K562 (cell line): ENCODE data around the gene CDC20. TPM values are rescaled to one million over a fixed set of nuclear protein-coding genes. Genes with fewer than 3 reads are reported as not detected.

Experiments
- DIDO1 ChIP-seq: fragments of 450-650 bp; IDR thresholded peaks from 2 replicates; pipeline ENCODE4 v1.6.1; 2016; ENCODE audit warnings: low read depth, missing biosample characterization, missing genetic modification characterization
- FOXP1 ChIP-seq: sonication (generic); formaldehyde crosslinking; IDR thresholded peaks from 2 replicates; pipeline ENCODE4 v1.8.0; 2022; ENCODE audit warnings: mild to moderate bottlenecking, missing genetic modification reagents
- NFIC ChIP-seq: fragments of 450-650 bp; IDR thresholded peaks from 2 replicates; pipeline ENCODE4 v1.6.1; 2017; ENCODE audit warnings: mild to moderate bottlenecking, inconsistent platforms
- RBM34 ChIP-seq: fragments of 200-400 bp; formaldehyde crosslinking; IDR thresholded peaks from 2 replicates; pipeline ENCODE4 v1.6.1; 2018; ENCODE audit warnings: low read length, borderline replicate concordance; ENCODE audit not compliant: insufficient read depth
- SRSF3 ChIP-seq: fragments of 200-400 bp; formaldehyde crosslinking; IDR thresholded peaks from 2 replicates; pipeline ENCODE4 v1.6.1; 2016; ENCODE audit warnings: mild to moderate bottlenecking, low read length, moderate library complexity; ENCODE audit not compliant: insufficient read depth
- XRCC4 ChIP-seq: IDR thresholded peaks from one replicate; pipeline ENCODE4 v1.6.1; 2011; ENCODE audit not compliant: insufficient read depth, insufficient read length; ENCODE audit errors: extremely low read depth
- ZNF274 ChIP-seq: IDR thresholded peaks from 2 replicates; pipeline ENCODE4 v1.6.1; 2011; ENCODE audit warnings: low read depth, mild to moderate bottlenecking, low read length, moderate library complexity, borderline replicate concordance
- ZNF316 ChIP-seq: fragments of 450-650 bp; IDR thresholded peaks from 2 replicates; pipeline ENCODE4 v1.6.1; 2016
- polyA plus RNA-seq, 8 experiments: library from polyadenylated mRNA; depleted of rRNA in 4 of 8; stranded (reverse) in 5 of 8; unstranded in 3 of 8; fragments of >200 nt; fragmentation: Nextera tagmentation in 2 of 8; fragmentation: Illumina TruSeq in 1 of 8; extraction: Ambion mirVana in 2 of 8; extraction: Trizol in 1 of 8; gene quantifications; 2 replicates each; pipeline versions ENCODE4 v1.2.1 to v1.2.3, GENCODE V29; 2011 to 2014; ENCODE audit warnings: inconsistent platforms in 1 of 8, missing spikeins in 1 of 8
- total RNA-seq, 7 experiments: library from RNA; depleted of rRNA in 6 of 7; stranded (reverse); fragments of >200 nt in 6 of 7; fragmentation: Illumina TruSeq in 2 of 7; extraction: Trizol in 2 of 7; gene quantifications; 2 replicates each; pipeline versions ENCODE4 v1.2.1 to v1.2.3, GENCODE V29; 2011 to 2021; ENCODE audit warnings: low replicate concordance in 1 of 7
- TF ChIP-seq, protein P1 (sequence below): fragments of 250-450 bp; sonication (Bioruptor Pico); IDR thresholded peaks from 2 replicates; pipeline ENCODE4 v1.4.0; 2020; ENCODE audit warnings: mild to moderate bottlenecking, moderate library complexity, borderline replicate concordance
- TF ChIP-seq, protein P2 (sequence below), 3 experiments: fragments of 200-800 bp in 1 of 3; sonication (Bioruptor generic) in 1 of 3; sonication (generic) in 1 of 3; formaldehyde crosslinking in 1 of 3; IDR thresholded peaks; 2 replicates each; pipeline versions ENCODE4 v1.6.1 to v1.8.0; 2016 to 2022; ENCODE audit warnings: mild to moderate bottlenecking in 2 of 3, missing compliant biosample characterization in 2 of 3, missing genetic modification characterization in 2 of 3, missing genetic modification reagents in 1 of 3
- TF ChIP-seq, protein P3 (sequence below): fragments of 450-650 bp; IDR thresholded peaks from 2 replicates; pipeline ENCODE4 v1.6.1; 2017; ENCODE audit warnings: antibody characterized with exemption, mild to moderate bottlenecking
- TF ChIP-seq, protein P4 (sequence below): fragments of 450-650 bp; IDR thresholded peaks from 2 replicates; pipeline ENCODE4 v1.6.1; 2014; ENCODE audit warnings: low read depth, mild to moderate bottlenecking, moderate library complexity, borderline replicate concordance
- TF ChIP-seq, protein P5 (sequence below): fragments of 450-650 bp; IDR thresholded peaks from 2 replicates; pipeline ENCODE4 v1.6.1; 2016; ENCODE audit warnings: low read depth, mild to moderate bottlenecking, moderate library complexity

Gene CDC20
- total and polyA plus RNA-seq, 9 of the 15 experiments (the other 6 are each of a cell fraction or from before 2014, with no cell fraction given), result 45.2 to 224 (median 121) TPM

DNA sequence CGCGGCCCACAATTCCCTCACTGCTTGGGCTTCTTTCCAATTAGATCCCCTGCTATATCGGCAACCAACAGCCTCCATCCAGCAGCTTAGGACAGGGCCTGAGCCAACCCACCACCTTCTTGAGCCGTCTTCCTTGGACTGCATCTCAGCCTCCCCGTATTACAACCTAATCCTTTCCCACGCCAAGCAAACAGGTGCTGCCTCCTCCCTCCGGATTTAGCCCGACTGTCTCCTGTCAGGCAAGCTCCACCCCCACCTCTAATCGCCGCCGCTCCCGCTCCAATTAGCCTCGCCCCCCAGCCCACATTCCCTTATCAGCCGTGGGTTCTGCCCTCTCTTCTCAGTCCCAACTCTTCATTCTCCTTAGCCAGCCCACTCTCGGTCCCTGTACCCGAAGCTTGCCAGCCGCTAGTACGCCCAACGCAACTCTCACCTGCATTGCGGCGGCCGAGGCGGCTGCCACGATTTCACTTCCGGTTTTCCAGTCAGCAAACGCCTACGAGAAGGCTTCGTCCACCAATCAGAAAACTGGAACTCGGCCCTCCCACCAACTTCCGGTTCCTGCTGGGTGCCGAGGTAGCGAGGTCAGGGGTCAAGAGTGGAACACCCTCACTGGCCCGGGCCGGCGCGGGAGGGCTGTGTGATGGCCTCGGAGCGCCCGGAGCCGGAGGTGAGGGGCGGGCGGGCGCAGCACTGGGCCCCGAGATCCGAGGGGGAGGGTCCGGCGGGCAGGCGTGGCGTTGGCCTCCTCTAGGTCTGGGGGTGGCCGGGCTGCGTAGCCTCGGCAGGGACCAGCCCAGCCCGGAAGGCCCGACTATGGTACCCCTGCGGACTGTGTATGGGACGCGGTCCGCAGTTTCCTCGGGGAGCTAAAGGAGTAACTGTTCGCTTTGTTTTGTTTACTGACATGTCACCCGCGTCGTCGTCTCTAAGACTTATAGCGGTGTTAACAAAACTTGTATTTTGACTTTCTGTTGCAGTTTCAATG, 30.8 kb downstream of the CDC20 start, which contains the start of the genes MED8 and SZT2 (continued):
- TF ChIP-seq FOXP1 (CRISPR knock-in tag), result no peak; the same call in 1 of the 2 replicates
- TF ChIP-seq SRSF3, result 0 out of 2 replicates have a peak, but pooled peaks have one; percentile 88
- TF ChIP-seq, protein P1, sequence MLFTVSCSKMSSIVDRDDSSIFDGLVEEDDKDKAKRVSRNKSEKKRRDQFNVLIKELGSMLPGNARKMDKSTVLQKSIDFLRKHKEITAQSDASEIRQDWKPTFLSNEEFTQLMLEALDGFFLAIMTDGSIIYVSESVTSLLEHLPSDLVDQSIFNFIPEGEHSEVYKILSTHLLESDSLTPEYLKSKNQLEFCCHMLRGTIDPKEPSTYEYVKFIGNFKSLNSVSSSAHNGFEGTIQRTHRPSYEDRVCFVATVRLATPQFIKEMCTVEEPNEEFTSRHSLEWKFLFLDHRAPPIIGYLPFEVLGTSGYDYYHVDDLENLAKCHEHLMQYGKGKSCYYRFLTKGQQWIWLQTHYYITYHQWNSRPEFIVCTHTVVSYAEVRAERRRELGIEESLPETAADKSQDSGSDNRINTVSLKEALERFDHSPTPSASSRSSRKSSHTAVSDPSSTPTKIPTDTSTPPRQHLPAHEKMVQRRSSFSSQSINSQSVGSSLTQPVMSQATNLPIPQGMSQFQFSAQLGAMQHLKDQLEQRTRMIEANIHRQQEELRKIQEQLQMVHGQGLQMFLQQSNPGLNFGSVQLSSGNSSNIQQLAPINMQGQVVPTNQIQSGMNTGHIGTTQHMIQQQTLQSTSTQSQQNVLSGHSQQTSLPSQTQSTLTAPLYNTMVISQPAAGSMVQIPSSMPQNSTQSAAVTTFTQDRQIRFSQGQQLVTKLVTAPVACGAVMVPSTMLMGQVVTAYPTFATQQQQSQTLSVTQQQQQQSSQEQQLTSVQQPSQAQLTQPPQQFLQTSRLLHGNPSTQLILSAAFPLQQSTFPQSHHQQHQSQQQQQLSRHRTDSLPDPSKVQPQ (CRISPR knock-in tag), result no peak
- no peak for TF ChIP-seq ZNF274
- TF ChIP-seq RBM34, result no peak
- TF ChIP-seq, protein P2, sequence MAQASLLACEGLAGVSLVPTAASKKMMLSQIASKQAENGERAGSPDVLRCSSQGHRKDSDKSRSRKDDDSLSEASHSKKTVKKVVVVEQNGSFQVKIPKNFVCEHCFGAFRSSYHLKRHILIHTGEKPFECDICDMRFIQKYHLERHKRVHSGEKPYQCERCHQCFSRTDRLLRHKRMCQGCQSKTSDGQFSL (CRISPR knock-in tag; IDR thresholded peaks at IDR 0.05), result no peak
- TF ChIP-seq, protein P2 (tag; IDR thresholded peaks at IDR 0.05), result no peak
- TF ChIP-seq, protein P3, sequence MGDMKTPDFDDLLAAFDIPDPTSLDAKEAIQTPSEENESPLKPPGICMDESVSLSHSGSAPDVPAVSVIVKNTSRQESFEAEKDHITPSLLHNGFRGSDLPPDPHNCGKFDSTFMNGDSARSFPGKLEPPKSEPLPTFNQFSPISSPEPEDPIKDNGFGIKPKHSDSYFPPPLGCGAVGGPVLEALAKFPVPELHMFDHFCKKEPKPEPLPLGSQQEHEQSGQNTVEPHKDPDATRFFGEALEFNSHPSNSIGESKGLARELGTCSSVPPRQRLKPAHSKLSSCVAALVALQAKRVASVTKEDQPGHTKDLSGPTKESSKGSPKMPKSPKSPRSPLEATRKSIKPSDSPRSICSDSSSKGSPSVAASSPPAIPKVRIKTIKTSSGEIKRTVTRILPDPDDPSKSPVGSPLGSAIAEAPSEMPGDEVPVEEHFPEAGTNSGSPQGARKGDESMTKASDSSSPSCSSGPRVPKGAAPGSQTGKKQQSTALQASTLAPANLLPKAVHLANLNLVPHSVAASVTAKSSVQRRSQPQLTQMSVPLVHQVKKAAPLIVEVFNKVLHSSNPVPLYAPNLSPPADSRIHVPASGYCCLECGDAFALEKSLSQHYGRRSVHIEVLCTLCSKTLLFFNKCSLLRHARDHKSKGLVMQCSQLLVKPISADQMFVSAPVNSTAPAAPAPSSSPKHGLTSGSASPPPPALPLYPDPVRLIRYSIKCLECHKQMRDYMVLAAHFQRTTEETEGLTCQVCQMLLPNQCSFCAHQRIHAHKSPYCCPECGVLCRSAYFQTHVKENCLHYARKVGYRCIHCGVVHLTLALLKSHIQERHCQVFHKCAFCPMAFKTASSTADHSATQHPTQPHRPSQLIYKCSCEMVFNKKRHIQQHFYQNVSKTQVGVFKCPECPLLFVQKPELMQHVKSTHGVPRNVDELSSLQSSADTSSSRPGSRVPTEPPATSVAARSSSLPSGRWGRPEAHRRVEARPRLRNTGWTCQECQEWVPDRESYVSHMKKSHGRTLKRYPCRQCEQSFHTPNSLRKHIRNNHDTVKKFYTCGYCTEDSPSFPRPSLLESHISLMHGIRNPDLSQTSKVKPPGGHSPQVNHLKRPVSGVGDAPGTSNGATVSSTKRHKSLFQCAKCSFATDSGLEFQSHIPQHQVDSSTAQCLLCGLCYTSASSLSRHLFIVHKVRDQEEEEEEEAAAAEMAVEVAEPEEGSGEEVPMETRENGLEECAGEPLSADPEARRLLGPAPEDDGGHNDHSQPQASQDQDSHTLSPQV, result no peak
- peak; percentile 77 for TF ChIP-seq NFIC
- TF ChIP-seq XRCC4, result no peak
- TF ChIP-seq, protein P4, sequence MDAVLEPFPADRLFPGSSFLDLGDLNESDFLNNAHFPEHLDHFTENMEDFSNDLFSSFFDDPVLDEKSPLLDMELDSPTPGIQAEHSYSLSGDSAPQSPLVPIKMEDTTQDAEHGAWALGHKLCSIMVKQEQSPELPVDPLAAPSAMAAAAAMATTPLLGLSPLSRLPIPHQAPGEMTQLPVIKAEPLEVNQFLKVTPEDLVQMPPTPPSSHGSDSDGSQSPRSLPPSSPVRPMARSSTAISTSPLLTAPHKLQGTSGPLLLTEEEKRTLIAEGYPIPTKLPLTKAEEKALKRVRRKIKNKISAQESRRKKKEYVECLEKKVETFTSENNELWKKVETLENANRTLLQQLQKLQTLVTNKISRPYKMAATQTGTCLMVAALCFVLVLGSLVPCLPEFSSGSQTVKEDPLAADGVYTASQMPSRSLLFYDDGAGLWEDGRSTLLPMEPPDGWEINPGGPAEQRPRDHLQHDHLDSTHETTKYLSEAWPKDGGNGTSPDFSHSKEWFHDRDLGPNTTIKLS, result peak; percentile 100
- peak; percentile 71; the same call in 1 of the 2 replicates for TF ChIP-seq DIDO1 (tag)
- TF ChIP-seq, protein P5, sequence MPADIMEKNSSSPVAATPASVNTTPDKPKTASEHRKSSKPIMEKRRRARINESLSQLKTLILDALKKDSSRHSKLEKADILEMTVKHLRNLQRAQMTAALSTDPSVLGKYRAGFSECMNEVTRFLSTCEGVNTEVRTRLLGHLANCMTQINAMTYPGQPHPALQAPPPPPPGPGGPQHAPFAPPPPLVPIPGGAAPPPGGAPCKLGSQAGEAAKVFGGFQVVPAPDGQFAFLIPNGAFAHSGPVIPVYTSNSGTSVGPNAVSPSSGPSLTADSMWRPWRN, result 0 out of 2 replicates have a peak, but pooled peaks have one; percentile 8
- peak; percentile 93 for TF ChIP-seq ZNF316
